OCI-M2 (cell line): ENCODE measurements around the gene ATG14.
"Not testable (repeated sequence)": the region's sequence is repeated elsewhere in the genome, so short reads cannot be mapped to it uniquely, and the experiment has no call there.

Experiments used
- DNase-seq: peaks from one replicate; lab custom pipeline; 2025; ENCODE audit not compliant: unreplicated experiment; lab: John Stamatoyannopoulos, UW

ATG14 gene

GRCh38 chr14:55433880-55434804 is 22.5 kb upstream of the ATG14 start:
- no peak for DNase-seq

GRCh38 chr14:55432628-55433027 is 21.0 kb upstream of the ATG14 start:
- no peak for DNase-seq

- no peak for DNase-seq
Measured at GRCh38 chr14:55430024-55430690, 18.5 kb upstream of the ATG14 start.

- no peak for DNase-seq
Measured at GRCh38 chr14:55427439-55427838, 15.8 kb upstream of the ATG14 start.

- DNase-seq: no peak
Measured at GRCh38 chr14:55426891-55427290, 15.3 kb upstream of the ATG14 start.

- no peak for DNase-seq
Measured at GRCh38 chr14:55425091-55425490, 13.5 kb upstream of the ATG14 start.

- no peak for DNase-seq
Measured at GRCh38 chr14:55423969-55424368, 12.3 kb upstream of the ATG14 start.

- not testable (repeated sequence) for DNase-seq
Measured at GRCh38 chr14:55422338-55422737, 10.7 kb upstream of the ATG14 start.

GRCh38 chr14:55419663-55420062 is 8.0 kb upstream of the ATG14 start:
- no peak for DNase-seq

- no peak for DNase-seq
Measured at GRCh38 chr14:55418411-55418810, 6.8 kb upstream of the ATG14 start.

GRCh38 chr14:55417955-55418354 is 6.3 kb upstream of the ATG14 start:
- DNase-seq: no peak

- no peak for DNase-seq
Measured at GRCh38 chr14:55416866-55417265, 5.2 kb upstream of the ATG14 start.

- DNase-seq: no peak
Measured at GRCh38 chr14:55414551-55414950, 2.9 kb upstream of the ATG14 start.

GRCh38 chr14:55412676-55413075 is 1.0 kb upstream of the ATG14 start:
- no peak for DNase-seq

GRCh38 chr14:55410876-55411275 is 754 bp downstream of the ATG14 start:
- no peak for DNase-seq

- no peak for DNase-seq
Measured at GRCh38 chr14:55404173-55404854, 7.3 kb downstream of the ATG14 start.

GRCh38 chr14:55401751-55402150 is 9.9 kb downstream of the ATG14 start:
- DNase-seq: no peak

- DNase-seq: no peak
Measured at GRCh38 chr14:55399852-55400251, 11.8 kb downstream of the ATG14 start.

GRCh38 chr14:55399183-55399582 is 12.4 kb downstream of the ATG14 start:
- DNase-seq: no peak

GRCh38 chr14:55398679-55399078 is 13.0 kb downstream of the ATG14 start:
- DNase-seq: no peak

- DNase-seq: no peak
Measured at GRCh38 chr14:55389330-55389729, 22.3 kb downstream of the ATG14 start.

GRCh38 chr14:55388160-55388559 is 23.5 kb downstream of the ATG14 start:
- DNase-seq: no peak
